HG03039 (cell line): ENCODE data around the gene PHLDA3.

ENCODE experiments used
- ATAC-seq: cut with Tn5 transposase; IDR thresholded peaks from one replicate; pipeline ENCODE4 v1.9.1; 2021; ENCODE audit warnings: mild to moderate bottlenecking, moderate library complexity; ENCODE audit not compliant: unreplicated experiment

The PHLDA3 gene

DNA sequence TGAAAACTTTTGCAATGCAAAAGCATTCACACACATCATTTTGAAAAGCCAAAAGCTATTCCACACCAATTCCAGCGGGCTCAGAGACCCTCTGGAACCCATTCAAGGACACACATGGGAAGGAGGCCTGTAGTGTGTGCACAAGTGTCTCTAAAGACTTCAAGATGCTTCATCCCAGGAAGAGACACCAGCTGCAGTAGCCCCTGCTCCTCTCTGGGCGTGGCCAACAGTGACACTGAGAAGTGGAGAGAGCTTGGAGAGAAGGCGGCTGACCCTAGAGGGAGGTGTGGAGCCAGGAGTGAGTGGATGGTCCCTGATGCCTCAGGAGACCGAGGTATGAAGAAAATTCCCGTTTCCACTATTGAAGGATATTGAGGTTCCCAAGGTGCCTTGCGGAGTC is 32.6 kb downstream of the PHLDA3 start:
- ATAC-seq: no peak

DNA sequence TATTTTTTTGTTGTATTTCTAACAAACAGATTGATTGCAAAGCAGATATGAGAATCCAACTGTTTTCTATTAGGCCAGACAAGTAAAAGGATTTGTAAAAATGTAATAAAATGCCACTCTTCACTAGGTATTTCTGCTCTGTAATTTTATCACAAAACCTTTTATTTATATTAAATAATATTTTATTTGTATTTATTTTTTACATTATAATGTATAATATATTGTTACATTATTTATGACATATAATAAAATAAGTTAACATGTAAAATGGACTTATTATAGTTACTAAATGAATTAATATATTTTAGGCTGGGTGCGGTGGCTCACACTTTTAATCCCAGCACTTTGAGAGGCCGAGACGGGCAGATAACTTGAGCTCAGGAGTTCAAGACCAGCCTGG is 34.7 kb downstream of the PHLDA3 start:
- no peak for ATAC-seq

DNA sequence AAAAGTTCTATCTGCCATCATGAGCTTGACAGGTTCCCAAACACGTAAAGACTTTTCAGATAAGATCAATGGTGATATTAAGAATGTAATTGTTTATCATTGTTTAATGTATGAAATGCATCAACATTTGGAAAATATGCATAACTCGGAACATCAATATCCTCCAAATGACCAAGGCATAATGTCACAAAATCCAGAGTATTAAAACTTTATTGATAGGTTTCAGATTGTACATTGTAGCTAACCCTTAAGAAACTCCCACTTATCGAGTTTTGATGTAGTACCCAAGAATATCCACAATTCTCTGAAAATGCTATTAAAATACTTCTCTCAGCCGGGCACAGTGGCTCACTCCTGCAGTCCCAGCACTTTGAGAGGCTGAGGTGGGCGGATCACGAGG is 35.4 kb downstream of the PHLDA3 start:
- ATAC-seq: no peak

DNA sequence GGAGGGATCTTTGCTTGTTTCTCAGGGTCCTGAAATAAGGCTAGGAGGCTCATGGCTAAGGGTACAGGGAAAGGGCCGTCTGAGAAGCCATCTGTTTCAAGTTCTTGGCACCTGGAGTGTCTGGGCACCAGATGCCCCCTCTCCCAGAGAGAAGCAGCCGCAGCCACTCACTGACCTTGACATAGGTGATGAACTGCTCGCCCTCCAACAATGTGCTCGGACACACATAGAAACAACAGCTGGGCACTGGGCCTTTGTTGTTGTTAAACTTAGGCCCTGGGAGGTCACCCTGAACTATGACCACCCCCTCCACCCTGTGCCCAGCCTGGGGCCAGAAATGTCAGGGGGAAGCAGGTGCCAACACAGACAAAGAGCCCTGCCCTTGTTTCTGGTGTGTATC is 38.2 kb downstream of the PHLDA3 start:
- ATAC-seq: no peak

DNA sequence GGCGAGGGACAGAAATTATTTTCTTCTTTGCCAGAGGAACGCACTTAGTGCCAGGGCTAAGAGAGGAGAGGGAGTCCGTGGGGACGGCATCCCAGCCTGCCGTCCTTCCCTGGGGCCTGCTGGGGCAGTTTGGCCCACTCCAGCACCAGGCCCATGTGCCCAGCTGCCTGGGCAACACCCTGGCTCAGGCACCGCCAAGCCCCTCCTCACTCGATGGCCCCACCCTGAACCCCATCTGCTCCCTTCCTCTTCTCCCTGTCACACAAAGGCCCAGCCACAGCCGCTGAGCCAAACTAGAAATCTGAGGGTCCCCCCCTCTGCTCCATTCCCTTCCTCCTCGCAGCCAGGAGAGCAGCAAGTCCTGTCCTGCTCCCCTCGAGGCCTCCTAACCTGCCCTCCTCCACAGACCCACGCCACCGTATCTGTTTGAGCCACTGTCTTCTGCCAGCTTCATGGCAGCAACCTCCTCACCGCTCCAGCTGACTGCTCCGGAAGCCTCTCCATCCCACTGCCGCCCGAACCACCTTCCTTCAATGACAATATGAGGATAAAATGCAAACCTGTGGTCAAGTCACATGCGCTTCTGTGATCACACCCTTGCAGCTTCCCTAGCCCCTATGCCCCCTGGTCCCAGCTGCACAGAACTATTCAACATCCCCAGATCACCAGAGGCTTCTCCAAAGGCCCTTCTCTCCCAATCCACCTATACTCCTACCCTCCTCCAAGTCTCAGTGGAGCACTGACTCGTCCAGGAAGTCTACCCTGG is 39.1 kb downstream of the PHLDA3 start:
- no peak for ATAC-seq

DNA sequence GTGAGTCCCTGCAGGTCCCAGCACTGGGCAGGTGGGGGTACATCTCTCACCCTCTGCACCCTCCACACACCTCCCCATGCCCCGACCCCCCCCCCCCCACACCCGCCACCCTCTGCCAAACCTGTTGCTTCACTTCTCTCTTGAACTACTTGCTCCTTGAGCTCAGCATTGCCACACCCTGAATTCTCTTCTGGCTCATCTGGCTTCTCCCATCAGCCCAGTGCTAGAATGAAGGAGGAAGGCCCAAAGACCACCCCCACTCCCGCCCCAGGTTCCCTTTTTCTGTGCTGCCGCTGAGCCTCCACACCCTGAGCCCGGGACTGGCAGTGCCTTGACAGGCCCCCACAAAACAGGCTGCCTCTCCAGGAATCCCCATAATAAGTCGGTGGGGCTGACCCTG is 41.0 kb downstream of the PHLDA3 start:
- no peak for ATAC-seq

DNA sequence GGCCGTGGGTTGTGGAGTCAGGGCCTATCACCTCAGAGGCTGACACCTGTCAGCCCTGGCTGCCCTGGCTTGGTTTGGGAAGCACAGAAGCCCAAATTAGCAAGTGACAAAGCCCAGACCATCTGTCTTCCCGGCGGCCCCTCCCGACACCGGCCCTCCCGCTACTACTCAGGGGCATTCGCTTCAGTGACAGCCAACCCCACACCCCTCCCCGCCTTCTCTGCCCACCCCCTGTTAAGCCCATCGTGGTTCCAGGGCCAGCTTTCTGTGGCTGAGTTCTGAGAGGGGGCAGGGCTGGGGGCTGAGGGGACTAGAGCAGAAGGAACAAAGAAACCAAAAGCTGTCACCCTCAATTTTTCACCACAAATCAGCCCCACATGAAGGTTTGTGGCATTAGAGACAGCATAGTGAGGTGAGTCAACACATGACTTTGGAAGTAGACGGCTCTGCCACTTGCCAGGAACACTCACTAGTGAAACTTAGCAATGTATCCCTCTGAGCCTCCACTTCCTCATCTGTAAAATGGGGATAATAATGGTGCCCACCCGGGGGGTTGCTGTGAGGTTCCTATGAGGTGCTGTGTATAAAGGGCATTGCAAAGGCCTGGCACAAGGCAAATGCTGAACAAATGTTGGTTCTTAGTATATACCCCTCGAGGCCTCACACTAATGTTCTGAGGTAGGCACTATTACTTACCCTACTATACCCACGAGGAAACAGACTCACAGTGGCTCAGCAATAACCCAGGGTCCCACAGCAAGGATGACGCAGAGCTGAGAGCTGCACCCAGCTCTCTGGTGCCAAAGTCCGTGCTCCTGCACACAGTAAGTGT is 42.3 kb downstream of the PHLDA3 start:
- ATAC-seq: no peak

DNA sequence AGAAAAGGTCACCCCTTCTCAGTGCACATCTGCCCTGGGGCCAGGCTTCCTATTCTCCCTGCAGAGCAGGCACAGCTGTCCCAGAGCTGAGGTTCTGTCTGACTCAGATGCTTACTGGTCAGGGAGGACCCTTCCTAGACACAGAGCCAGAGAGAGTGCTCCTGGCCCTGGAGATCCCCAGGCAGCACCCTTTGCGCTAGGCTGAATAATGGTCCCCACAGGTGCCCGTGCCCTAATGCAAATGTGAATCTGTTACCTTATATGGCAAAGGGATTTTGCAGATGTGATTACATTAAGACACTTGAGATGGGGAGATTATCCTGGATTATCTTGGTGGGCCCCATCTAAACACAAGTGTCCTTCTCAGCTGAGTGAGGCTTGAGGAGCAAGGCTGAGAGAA is 44.8 kb downstream of the PHLDA3 start:
- no peak for ATAC-seq

DNA sequence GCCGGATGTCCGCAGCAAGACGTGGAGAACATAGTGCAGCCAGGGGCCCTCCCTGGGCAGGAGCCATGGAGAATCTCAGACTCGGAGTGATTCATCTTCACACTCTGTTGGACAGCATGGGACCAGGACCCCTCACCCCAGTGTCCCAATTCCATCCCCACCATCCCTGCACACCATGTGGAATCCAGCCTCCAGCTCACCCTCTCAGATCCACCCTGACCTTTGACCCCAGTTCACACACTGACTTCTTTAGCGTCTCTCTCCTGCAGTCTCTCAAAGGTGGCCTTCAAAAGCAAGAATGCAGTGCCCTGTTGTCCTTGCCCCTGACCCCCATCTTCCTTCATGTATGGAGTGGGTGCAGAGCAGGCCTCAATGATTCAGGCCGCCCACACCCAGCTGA is 45.3 kb downstream of the PHLDA3 start:
- ATAC-seq: no peak

DNA sequence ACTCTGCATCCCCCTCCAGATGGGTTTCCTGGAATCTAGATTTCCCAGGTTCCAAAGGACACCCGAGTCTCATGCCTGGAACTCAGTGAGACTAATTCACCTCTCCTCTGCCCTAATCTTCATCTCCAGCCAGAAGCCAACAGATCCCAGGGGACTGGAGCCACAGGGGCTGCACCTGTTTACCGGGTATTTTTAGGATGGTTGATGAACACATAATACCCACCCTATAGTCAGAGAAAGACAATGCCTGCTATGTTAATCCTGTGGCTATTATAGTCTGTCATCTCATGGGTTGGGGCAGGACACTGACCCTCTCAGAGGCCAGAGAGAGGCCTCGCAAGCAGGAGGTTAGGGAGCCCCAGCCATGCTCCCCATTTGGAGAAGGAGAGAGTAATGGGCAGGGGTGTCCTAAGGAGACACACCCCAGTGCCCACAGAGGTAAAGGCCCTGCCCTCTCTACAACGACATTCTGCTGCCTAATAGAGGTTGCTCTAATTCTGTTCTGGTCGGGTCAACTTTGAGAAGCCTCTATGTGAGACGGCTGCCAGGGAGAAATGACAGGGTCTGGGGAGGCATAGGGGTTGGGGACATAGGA is 46.5 kb downstream of the PHLDA3 start:
- no peak for ATAC-seq

DNA sequence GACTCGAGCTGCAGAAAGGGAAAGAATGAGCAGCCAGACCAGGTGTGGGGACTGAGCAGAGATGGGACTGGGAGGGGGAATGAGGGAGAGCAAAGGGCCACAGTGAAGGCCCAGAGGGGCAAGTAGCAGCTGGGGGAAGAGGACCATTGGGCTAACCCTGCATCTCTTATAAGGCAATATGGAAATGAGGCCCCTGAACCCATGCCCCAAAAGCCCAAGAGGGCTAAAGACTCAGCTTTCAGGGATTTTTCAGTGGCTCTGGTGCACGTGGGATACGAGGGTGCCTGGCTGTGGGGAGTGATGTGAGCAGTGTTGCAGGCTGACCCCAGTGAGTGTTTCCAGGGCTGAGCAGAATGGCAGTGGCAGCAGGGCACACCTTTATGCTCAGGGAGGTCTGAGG is 47.0 kb downstream of the PHLDA3 start:
- ATAC-seq: no peak

DNA sequence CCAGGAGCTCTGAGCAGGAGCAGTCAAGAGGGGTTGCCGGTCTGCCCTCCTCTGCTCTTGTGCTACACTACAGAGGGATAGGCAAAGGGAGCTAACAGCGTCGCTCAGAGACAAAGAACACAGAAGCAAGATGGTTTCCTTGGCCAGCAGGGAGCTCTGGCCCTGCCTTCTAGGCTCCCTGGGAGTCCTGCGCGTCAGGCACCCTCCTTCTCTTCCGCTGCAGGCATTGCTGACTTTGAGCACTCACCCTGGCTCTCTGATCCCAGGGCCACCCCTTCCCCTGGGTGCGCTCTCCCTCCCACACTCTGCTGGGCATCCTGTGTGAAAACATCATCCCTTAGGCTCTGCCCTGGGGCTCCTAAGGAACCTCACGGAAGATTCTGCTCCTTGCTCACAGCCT is 47.9 kb downstream of the PHLDA3 start:
- ATAC-seq: no peak

DNA sequence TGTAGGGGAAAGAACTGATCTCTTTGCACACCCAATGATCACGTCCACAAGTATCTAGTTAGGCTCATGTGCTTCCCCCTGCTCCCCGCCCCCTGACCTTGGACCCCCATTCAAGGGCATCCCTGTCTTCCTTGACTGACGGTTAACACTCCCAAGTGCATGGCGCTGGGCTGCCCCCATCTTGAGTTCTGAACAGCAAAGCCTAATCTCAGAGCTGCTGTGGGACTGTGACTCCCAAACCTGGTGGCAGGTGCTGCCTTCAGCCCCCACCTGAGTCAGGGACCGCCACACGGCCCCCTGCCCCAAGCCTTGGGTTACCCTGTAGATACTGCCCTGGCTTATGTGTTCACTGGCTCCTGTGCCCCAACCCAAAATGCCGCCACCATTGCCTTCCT is 48.4 kb downstream of the PHLDA3 start:
- no peak for ATAC-seq

DNA sequence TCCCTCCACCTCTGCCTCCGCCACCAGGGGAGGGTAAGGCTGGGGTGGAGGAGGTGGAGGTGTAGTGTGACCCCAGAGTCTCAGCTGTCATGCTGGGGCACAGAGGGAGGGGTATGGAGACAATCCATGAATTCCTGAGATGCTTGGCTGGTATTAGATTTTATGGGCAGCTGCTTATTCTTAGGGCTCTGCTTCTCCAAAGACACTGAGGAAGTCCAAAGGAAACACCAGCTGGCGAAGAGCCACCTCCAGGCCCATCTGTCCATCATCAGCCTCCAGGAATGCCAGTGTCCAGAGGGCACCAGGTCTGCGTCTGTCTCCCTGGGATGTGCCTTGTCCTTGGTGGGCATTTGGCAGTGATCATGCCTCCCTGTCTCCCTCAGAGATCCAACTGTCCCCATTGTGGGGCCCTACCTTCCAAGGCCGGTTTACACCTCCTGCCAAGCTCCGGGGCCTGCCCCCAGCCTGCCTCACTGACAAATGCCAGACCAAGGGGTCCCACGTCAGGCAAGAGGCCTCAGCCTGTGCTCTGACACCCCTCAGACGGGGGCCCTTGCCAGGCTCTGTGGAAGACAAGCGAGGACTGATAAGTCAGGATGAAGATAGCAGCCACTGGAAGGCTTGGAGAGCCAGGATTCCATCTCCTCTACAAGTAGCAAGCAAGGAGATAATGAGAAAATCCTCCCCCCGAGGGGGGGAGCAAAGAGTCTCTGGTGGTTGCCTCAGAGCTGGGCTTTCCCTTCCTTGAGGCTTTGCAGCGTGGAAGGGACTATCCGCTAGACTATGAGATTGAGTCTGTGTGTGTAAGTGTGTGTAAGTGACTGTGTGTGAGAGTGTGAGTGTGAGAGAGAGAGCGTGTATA is 49.0 kb downstream of the PHLDA3 start:
- no peak for ATAC-seq

DNA sequence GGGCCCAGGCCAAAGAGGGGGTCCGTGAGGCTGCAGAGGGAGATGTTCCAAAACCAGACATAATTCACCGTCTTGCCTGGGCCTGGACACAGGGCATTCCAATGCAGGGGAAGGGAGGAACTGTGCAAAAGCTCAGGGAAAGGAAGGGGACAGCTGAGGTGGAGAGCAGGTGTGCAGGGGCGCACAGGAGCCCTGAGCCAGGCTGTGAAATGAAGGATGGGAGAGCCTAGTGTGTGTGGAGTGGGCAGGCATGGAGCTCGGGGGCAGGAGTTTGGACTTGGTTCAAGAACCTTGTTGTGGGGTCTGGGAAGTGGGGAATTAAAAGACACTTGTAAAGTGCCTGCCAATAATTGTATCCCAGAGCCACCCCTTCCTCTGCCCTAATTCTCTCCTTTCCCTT is 49.7 kb downstream of the PHLDA3 start:
- ATAC-seq: no peak

DNA sequence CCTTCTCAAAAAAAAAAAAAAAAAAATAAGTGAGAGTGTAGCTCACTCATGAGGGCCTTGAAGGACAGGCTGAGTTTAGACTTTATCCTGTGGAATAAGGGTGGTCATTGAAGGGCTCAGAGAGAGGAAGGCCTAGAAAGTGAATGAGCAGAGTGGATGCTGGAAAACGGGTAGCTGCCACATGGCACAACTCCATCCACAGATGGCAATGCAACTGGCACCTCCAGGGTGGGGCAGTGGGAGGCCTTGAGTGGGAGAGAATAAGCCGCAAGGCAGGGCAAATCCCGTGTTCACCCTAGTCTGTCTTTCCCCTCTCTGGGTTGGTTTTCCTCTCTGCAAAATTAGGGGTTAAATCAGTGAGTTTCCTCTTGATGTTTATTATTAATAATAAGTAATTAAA is 50.5 kb downstream of the PHLDA3 start:
- ATAC-seq: no peak
